IPS DF 6.9 (cell line): ENCODE measurements around the gene SLC12A3.

ENCODE experiments used
- DNase-seq: peaks from one replicate; pipeline ENCODE4 v3.0.0-alpha.2; 2013; ENCODE audit warnings: low read depth, low spot score
- H3K27ac ChIP-seq: one replicate; pipeline ENCODE4 v1.5.1; 2013; ENCODE audit warnings: low read length, control low read depth
- H3K27me3 ChIP-seq: 2 replicates; pipeline ENCODE4 v1.6.1; 2013; ENCODE audit warnings: mild to moderate bottlenecking, low read length; ENCODE audit not compliant: control insufficient read depth, insufficient read depth
- H3K36me3 ChIP-seq: 2 replicates; pipeline ENCODE4 v1.6.1; 2013; ENCODE audit warnings: low read length; ENCODE audit not compliant: control insufficient read depth, insufficient read depth
- H3K4me1 ChIP-seq: 2 replicates; pipeline ENCODE4 v1.6.1; 2013; ENCODE audit warnings: low read length; ENCODE audit not compliant: control insufficient read depth, insufficient read depth
- H3K4me3 ChIP-seq: 2 replicates; pipeline ENCODE4 v1.5.1; 2013; ENCODE audit warnings: mild to moderate bottlenecking, low read length
- H3K9me3 ChIP-seq: 2 replicates; pipeline ENCODE4 v1.6.1; 2013; ENCODE audit warnings: low read length, inconsistent platforms; ENCODE audit not compliant: control insufficient read depth, insufficient read depth
- WGBS: extraction: QIAGEN DNeasy Blood & Tissue Kit; methylation state at CpG from one replicate; pipeline ENCODE4 v1.1.7; 2013; ENCODE audit warnings: mixed read lengths, missing lambda C conversion rate; ENCODE audit not compliant: insufficient read length, insufficient coverage; 5-methylcytosine and 5-hydroxymethylcytosine counted together

The SLC12A3 gene

GRCh38 chr16:56891685-56892084 lies 26.7 kb downstream of the SLC12A3 start:
- H3K9me3 ChIP-seq = no peaks in the 10 kb centered on the region
- no peaks in the 10 kb centered on the region for H3K27me3 ChIP-seq
- no peaks in the 10 kb centered on the region for H3K36me3 ChIP-seq
- H3K4me1 ChIP-seq = no peaks in the 10 kb centered on the region
- H3K27ac ChIP-seq = no peak overlapping the region
- H3K4me3 ChIP-seq = no peak overlapping the region
- DNase-seq = no peak
- no CpG with 5 or more reads among the region's 11 CpGs for WGBS

GRCh38 chr16:56892705-56893104 lies 27.7 kb downstream of the SLC12A3 start:
- no peaks in the 10 kb centered on the region for H3K27me3 ChIP-seq
- H3K36me3 ChIP-seq = no peaks in the 10 kb centered on the region
- no peak overlapping the region for H3K4me3 ChIP-seq
- no peak overlapping the region for H3K27ac ChIP-seq
- WGBS = no CpG with 5 or more reads among the region's 14 CpGs
- H3K4me1 ChIP-seq = no peaks in the 10 kb centered on the region
- no peaks in the 10 kb centered on the region for H3K9me3 ChIP-seq
- no peak for DNase-seq

- H3K27me3 ChIP-seq = no peaks in the 10 kb centered on the region
- no CpG with 5 or more reads among the region's 12 CpGs for WGBS
- no peaks in the 10 kb centered on the region for H3K4me1 ChIP-seq
- H3K9me3 ChIP-seq = no peaks in the 10 kb centered on the region
- no peaks in the 10 kb centered on the region for H3K36me3 ChIP-seq
- no peak overlapping the region for H3K4me3 ChIP-seq
- no peak for DNase-seq
- H3K27ac ChIP-seq = no peak overlapping the region
Measured at GRCh38 chr16:56894331-56894917, 29.4 kb downstream of the SLC12A3 start.

- H3K27ac ChIP-seq = no peak overlapping the region
- no peaks in the 10 kb centered on the region for H3K27me3 ChIP-seq
- no peaks in the 10 kb centered on the region for H3K4me1 ChIP-seq
- no peak for DNase-seq
- no peaks in the 10 kb centered on the region for H3K36me3 ChIP-seq
- H3K4me3 ChIP-seq = no peak overlapping the region
- WGBS = no CpG with 5 or more reads among the region's 4 CpGs
- H3K9me3 ChIP-seq = no peaks in the 10 kb centered on the region
Measured at GRCh38 chr16:56895813-56896212, 30.8 kb downstream of the SLC12A3 start.

- no peak for DNase-seq
- no peaks in the 10 kb centered on the region for H3K27me3 ChIP-seq
- WGBS = no CpG with 5 or more reads among the region's 3 CpGs
Measured at GRCh38 chr16:56896244-56896643, 31.2 kb downstream of the SLC12A3 start.

GRCh38 chr16:56897026-56897799 lies 32.2 kb downstream of the SLC12A3 start:
- Histone ChIP-seq H3K4me1 (no peaks in the 10 kb centered on the region), H3K36me3 (no peaks in the 10 kb centered on the region), H3K27me3 (no peaks in the 10 kb centered on the region), H3K9me3 (no peaks in the 10 kb centered on the region), H3K4me3 (no peak overlapping the region), H3K27ac (no peak overlapping the region)
- WGBS = no CpG with 5 or more reads among the region's 8 CpGs
- no peak for DNase-seq

More at GRCh38 chr16:56896244-56896643, 31.2 kb downstream of the SLC12A3 start:
- Histone ChIP-seq H3K4me3 (no peak overlapping the region), H3K36me3 (no peaks in the 10 kb centered on the region), H3K27ac (no peak overlapping the region), H3K9me3 (no peaks in the 10 kb centered on the region), H3K4me1 (no peaks in the 10 kb centered on the region)

GRCh38 chr16:56898847-56899246 lies 33.8 kb downstream of the SLC12A3 start:
- Histone ChIP-seq H3K4me1 (no peaks in the 10 kb centered on the region), H3K27ac (no peak overlapping the region), H3K4me3 (no peak overlapping the region), H3K36me3 (no peaks in the 10 kb centered on the region), H3K9me3 (no peaks in the 10 kb centered on the region), H3K27me3 (no peaks in the 10 kb centered on the region)
- no CpG with 5 or more reads among the region's 8 CpGs for WGBS
- DNase-seq = no peak

GRCh38 chr16:56903866-56904265 lies 38.9 kb downstream of the SLC12A3 start:
- no peaks in the 10 kb centered on the region for H3K27me3 ChIP-seq
- no peaks in the 10 kb centered on the region for H3K9me3 ChIP-seq
- H3K27ac ChIP-seq = no peak overlapping the region
- DNase-seq = no peak
- no peak overlapping the region for H3K4me3 ChIP-seq
- no peaks in the 10 kb centered on the region for H3K36me3 ChIP-seq
- H3K4me1 ChIP-seq = no peaks in the 10 kb centered on the region
- WGBS = no CpG with 5 or more reads among the region's 2 CpGs

- Histone ChIP-seq H3K4me1 (peaks cover 4% of the 10 kb centered on the region; the same call in 1 of the 2 replicates), H3K4me3 (no peak overlapping the region), H3K27ac (no peak overlapping the region), H3K27me3 (no peaks in the 10 kb centered on the region), H3K9me3 (no peaks in the 10 kb centered on the region), H3K36me3 (no peaks in the 10 kb centered on the region)
- WGBS = no CpG with 5 or more reads among the region's 3 CpGs
- no peak for DNase-seq
Measured at GRCh38 chr16:56907401-56907800, 42.4 kb downstream of the SLC12A3 start.

- Histone ChIP-seq H3K4me3 (no peak overlapping the region), H3K4me1 (peaks cover 4% of the 10 kb centered on the region; the same call in 1 of the 2 replicates), H3K27ac (no peak overlapping the region), H3K27me3 (no peaks in the 10 kb centered on the region), H3K9me3 (no peaks in the 10 kb centered on the region), H3K36me3 (no peaks in the 10 kb centered on the region)
- WGBS = no CpG with 5 or more reads among the region's 7 CpGs
- no peak for DNase-seq
Measured at GRCh38 chr16:56909527-56909979, 44.5 kb downstream of the SLC12A3 start.
